DOHH2 (cell line): ENCODE measurements around the gene NCKAP5.

Experiments used
- H3F3A ChIP-seq: fragments of 200-600 bp; sonication (generic), shearing (Covaris generic); 2 replicates; pipeline ENCODE4 v1.6.0; 2016; ENCODE audit warnings: antibody characterized with exemption, mild to moderate bottlenecking; ENCODE audit not compliant: control insufficient read depth, insufficient read depth
- H3K27ac ChIP-seq: fragments of 200-600 bp; sonication (generic); 2 replicates; pipeline ENCODE4 v1.5.1; 2014; ENCODE audit warnings: low read depth, mild to moderate bottlenecking, low read length, moderate library complexity
- H3K27me3 ChIP-seq: fragments of 200-600 bp; sonication (generic); 2 replicates; pipeline ENCODE4 v1.6.1; 2014; ENCODE audit warnings: mild to moderate bottlenecking, low read length, mixed read lengths; ENCODE audit not compliant: control insufficient read depth
- H3K36me3 ChIP-seq: fragments of 200-600 bp; sonication (generic); 2 replicates; pipeline ENCODE4 v1.6.1; 2014; ENCODE audit warnings: mild to moderate bottlenecking, low read length, moderate library complexity, mixed read lengths; ENCODE audit not compliant: control insufficient read depth
- H3K4me1 ChIP-seq: fragments of 200-600 bp; sonication (generic); 2 replicates; pipeline ENCODE4 v1.6.1; 2014; ENCODE audit warnings: mild to moderate bottlenecking, low read length, mixed read lengths; ENCODE audit not compliant: control insufficient read depth
- H3K4me2 ChIP-seq: fragments of 200-600 bp; sonication (generic); 2 replicates; pipeline ENCODE4 v1.6.0; 2014; ENCODE audit warnings: mild to moderate bottlenecking, low read length, moderate library complexity
- H3K4me3 ChIP-seq: fragments of 200-600 bp; sonication (generic); 2 replicates; pipeline ENCODE4 v1.5.1; 2014; ENCODE audit warnings: mild to moderate bottlenecking, low read length, mixed read lengths
- H3K79me2 ChIP-seq: fragments of 200-600 bp; sonication (generic); 2 replicates; pipeline ENCODE4 v1.6.1; 2014; ENCODE audit warnings: mild to moderate bottlenecking, low read length, mixed read lengths; ENCODE audit not compliant: control insufficient read depth
- H3K9me2 ChIP-seq: fragments of 200-600 bp; sonication (generic); replicated peaks from 2 replicates; pipeline ENCODE4 v1.6.1; 2014; ENCODE audit warnings: mild to moderate bottlenecking, low read length, mixed read lengths; ENCODE audit not compliant: control insufficient read depth
- H3K9me3 ChIP-seq: fragments of 200-600 bp; sonication (generic); 2 replicates; pipeline ENCODE4 v1.6.1; 2014; ENCODE audit warnings: antibody characterized with exemption, low read length, mixed read lengths; ENCODE audit not compliant: control insufficient read depth, insufficient read depth
- H4K20me1 ChIP-seq: fragments of 200-600 bp; sonication (generic); 2 replicates; pipeline ENCODE4 v1.6.0; 2014; ENCODE audit warnings: low read depth, mild to moderate bottlenecking, antibody characterized with exemption, low read length, moderate library complexity; ENCODE audit not compliant: control insufficient read depth, insufficient read depth
- CTCF ChIP-seq: fragments of 200-600 bp; sonication (generic); IDR thresholded peaks from one replicate; pipeline ENCODE4 v1.5.1; 2014; ENCODE audit warnings: antibody characterized with exemption, mild to moderate bottlenecking, low read depth, low read length; ENCODE audit not compliant: poor library complexity, severe bottlenecking
- EZH2phosphoT487 ChIP-seq: fragments of 200-600 bp; sonication (generic); IDR thresholded peaks from 2 replicates; pipeline ENCODE4 v1.6.1; 2017; ENCODE audit warnings: borderline replicate concordance, mild to moderate bottlenecking, antibody characterized with exemption, low read length, moderate library complexity, mixed read lengths

Gene NCKAP5

GRCh38 chr2:133025004-133025403 lies 543.3 kb downstream of the NCKAP5 start:
- Histone ChIP-seq H3K27me3 (no peaks in the 10 kb centered on the region), H3K9me2 (no peaks in the 10 kb centered on the region), H3K27ac (no peak overlapping the region), H3K4me2 (no peak overlapping the region), H3K79me2 (no peaks in the 10 kb centered on the region), H3K4me3 (no peak overlapping the region), H4K20me1 (no peaks in the 10 kb centered on the region), H3K36me3 (no peaks in the 10 kb centered on the region), H3K9me3 (no peaks in the 10 kb centered on the region), H3F3A (no peaks in the 10 kb centered on the region), H3K4me1 (no peaks in the 10 kb centered on the region)
- no peak for TF ChIP-seq EZH2phosphoT487
- TF ChIP-seq CTCF: no peak

GRCh38 chr2:133012847-133013734 lies 555.2 kb downstream of the NCKAP5 start:
- no peak overlapping the region for H3K4me3 ChIP-seq
- H3K27ac ChIP-seq: no peak overlapping the region
- no peaks in the 10 kb centered on the region for H3K36me3 ChIP-seq
- no peaks in the 10 kb centered on the region for H3K79me2 ChIP-seq
- H3K9me2 ChIP-seq: no peaks in the 10 kb centered on the region; the same call in 1 of the 2 replicates
- H3K27me3 ChIP-seq: no peaks in the 10 kb centered on the region
- no peak overlapping the region for H3K4me2 ChIP-seq
- no peaks in the 10 kb centered on the region for H3K9me3 ChIP-seq
- H3F3A ChIP-seq: no peaks in the 10 kb centered on the region
- TF ChIP-seq CTCF (no peak), EZH2phosphoT487 (no peak)
- H3K4me1 ChIP-seq: no peaks in the 10 kb centered on the region
- H4K20me1 ChIP-seq: no peaks in the 10 kb centered on the region

- no peaks in the 10 kb centered on the region for H3F3A ChIP-seq
- no peak overlapping the region for H3K27ac ChIP-seq
- H3K9me3 ChIP-seq: 0 out of 2 replicates have a peak, but pooled peaks cover 2% of the 10 kb centered on the region
- H3K4me1 ChIP-seq: no peaks in the 10 kb centered on the region
- no peak overlapping the region for H3K4me2 ChIP-seq
- no peaks in the 10 kb centered on the region for H3K27me3 ChIP-seq
- TF ChIP-seq EZH2phosphoT487: no peak
- no peak for TF ChIP-seq CTCF
- no peaks in the 10 kb centered on the region for H3K79me2 ChIP-seq
- H3K36me3 ChIP-seq: no peaks in the 10 kb centered on the region
- H3K9me2 ChIP-seq: no peaks in the 10 kb centered on the region
- H3K4me3 ChIP-seq: no peak overlapping the region
- H4K20me1 ChIP-seq: no peaks in the 10 kb centered on the region
Measured at GRCh38 chr2:133004623-133005022, 563.6 kb downstream of the NCKAP5 start.
